ENCODE measurements around the gene PDE1A.

GRCh38 chr2:182321096-182321495 lies 105.7 kb downstream of the PDE1A start:
- TF ChIP-seq, protein P1, sequence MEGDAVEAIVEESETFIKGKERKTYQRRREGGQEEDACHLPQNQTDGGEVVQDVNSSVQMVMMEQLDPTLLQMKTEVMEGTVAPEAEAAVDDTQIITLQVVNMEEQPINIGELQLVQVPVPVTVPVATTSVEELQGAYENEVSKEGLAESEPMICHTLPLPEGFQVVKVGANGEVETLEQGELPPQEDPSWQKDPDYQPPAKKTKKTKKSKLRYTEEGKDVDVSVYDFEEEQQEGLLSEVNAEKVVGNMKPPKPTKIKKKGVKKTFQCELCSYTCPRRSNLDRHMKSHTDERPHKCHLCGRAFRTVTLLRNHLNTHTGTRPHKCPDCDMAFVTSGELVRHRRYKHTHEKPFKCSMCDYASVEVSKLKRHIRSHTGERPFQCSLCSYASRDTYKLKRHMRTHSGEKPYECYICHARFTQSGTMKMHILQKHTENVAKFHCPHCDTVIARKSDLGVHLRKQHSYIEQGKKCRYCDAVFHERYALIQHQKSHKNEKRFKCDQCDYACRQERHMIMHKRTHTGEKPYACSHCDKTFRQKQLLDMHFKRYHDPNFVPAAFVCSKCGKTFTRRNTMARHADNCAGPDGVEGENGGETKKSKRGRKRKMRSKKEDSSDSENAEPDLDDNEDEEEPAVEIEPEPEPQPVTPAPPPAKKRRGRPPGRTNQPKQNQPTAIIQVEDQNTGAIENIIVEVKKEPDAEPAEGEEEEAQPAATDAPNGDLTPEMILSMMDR (IDR thresholded peaks at IDR 0.05) = no peak
- TF ChIP-seq POLR2A (IDR thresholded peaks at IDR 0.05) = no peak
- TF ChIP-seq POLR2AphosphoS5 (IDR thresholded peaks at IDR 0.05) = no peak
- TF ChIP-seq EP300 (IDR thresholded peaks at IDR 0.05) = no peak

All from suprapubic skin (tissue), 4 donors.